Measurements from ENCODE around the gene HS3ST1.

GRCh38 chr4:11365039-11365438, 63.7 kb downstream of the HS3ST1 start:
- no peak for TF ChIP-seq CTCF (IDR thresholded peaks at IDR 0.05; ENCODE audit: insufficient read depth, low read length)
- TF ChIP-seq GABPA (IDR thresholded peaks at IDR 0.05; ENCODE audit: low read depth): no peak
- no peak for TF ChIP-seq POLR2AphosphoS5 (IDR thresholded peaks at IDR 0.05; ENCODE audit: low read depth)
- no peak for TF ChIP-seq REST (IDR thresholded peaks at IDR 0.05; ENCODE audit: insufficient replicate concordance, low read depth)

Data from HL-60 (cell line).